CD4-positive, alpha-beta T cell treated with Interleukin-15 for 4 hours (primary cell): ENCODE measurements around the gene C4orf50.
"Not testable (repeated sequence)": the region's sequence is repeated elsewhere in the genome, so short reads cannot be mapped to it uniquely, and the experiment has no call there.

ENCODE experiments used
- DNase-seq: peaks from one replicate; pipeline ENCODE4 v3.0.0-alpha.2; 2020; ENCODE audit warnings: low spot score

The C4orf50 gene

DNA sequence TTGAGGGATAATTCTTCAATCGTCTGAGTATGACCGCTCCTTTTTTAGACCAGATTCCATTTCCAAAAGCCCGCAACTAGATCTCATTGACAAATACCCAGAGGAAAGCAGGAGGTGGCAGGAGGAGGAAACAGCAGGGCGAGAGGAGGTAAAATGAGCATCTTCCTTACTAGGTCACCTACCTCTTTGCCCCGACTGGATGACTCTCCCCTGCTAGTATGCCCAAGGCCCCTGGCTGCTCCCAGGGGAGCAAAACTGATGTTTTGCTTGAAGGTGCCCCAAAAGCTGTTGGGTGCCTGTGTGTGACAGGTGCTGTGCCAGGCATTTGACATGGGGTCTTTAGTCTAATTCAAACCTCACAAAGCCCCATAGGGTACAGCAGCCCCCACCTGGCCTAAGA, 48.9 kb downstream of the C4orf50 start:
- DNase-seq, result no peak

DNA sequence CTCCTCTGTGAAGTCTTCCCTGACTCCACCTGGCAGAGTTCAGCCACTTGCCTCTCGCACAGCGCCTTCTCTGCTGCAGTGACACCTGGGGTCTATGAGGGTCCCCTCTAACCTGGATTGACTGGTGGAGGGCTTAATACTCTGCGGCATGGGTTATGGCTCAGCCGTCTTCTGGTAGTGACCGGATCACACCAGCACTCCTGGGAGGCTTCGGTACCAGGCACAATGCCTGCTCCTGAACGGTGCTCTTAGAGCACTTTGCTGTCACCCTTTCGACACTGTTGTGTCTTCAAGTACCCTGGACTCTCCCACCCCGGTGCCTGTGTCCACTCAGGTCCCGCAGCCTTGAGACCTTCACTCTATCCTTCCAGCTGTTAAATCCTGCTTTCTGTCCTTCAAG, 50.0 kb downstream of the C4orf50 start:
- no peak for DNase-seq

DNA sequence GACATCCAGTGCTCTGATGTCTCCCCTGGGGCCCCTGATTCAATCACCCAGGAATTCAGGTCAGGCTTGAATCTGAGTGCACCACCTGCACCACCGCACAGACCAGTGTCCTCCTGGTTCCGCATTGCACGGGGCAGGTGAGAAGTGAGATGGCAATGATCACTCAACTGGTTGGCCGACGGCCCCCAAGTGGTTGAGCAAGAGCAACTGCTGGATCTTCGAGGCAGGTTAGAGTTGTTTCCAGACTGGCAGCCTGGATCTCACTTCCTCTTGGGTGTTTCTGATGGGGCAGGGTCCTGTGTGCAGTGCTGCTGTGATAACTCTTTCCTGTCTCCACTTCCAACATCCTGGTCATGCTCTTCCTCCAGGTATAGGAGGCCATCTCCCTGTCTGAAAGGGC, 50.4 kb downstream of the C4orf50 start:
- DNase-seq, result no peak

DNA sequence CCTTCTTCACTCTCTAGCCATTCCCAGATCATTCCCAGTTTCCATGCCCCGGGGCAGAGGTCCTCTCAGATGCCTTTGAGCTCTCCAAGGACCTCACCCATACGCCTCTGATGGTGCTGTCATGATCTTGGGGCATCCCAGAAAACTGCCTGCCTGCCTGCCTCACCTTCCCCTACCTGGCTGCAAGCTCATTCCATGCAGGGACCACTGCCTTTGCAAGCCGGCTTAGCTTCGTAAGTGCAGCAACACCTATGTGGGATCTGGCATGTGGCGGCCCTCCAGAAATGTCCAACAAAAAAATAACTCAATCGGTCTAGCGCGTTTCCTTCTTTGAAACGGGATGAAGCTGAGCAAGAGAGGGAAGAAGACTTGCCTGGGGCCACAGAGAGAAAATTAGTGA, 53.0 kb downstream of the C4orf50 start:
- no peak for DNase-seq

DNA sequence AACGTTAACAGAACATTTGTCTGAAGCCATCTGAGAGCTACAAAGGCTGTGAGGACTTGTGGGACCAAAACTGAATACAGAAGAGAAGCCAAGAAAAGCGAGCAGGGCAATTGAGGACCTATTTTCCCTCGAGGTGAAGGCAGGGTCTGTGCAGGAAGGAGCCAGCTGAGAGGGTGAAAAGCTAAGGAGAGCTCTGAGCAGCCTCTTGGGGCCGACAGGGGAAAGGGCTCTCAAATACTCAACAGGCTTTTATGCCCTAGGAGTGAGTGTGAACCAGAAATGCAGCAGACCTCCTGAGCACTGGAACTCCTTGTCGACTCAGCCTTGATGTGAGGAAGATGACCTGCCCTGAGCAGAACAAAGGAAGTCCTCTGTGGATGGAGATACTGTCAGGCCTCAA, 54.2 kb downstream of the C4orf50 start:
- DNase-seq, result no peak

DNA sequence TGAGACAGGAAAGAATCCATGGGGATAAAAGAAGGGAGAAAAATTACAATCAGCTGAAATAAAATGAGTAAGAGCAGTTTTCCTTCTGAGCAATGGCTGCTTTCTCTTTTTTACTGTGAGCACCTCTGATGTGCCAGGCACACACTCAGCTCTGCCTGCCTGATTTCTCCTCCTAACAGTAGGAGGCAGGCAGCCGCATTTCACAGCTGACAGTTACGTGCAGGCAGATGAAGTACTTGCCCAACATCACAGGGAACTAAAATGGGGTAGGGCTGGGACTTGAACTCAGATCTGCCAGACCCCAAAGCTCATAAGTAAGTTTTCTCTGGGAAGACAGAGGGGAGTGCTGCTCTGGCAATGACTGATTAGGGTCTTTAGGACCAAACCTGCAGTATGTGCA, 54.6 kb downstream of the C4orf50 start:
- no peak for DNase-seq

DNA sequence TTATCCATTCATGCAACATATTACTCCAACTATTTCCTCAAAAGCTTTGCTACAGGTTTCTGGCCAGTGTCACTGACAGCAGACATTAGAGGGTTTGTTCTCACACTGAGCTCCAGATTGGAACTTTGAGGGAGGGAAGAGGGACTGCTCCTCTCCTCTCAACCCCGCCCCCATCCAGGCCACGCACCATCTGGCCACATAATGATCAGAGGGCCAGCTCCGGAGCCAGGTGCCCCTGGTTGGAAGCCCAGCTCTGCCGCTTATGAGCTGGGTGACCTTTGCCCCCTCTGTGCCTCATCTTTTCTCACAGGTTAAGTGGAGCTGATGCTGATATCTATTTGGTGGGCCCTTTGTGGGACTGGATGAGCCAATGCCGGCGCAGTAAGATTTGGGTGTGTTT, 55.8 kb downstream of the C4orf50 start:
- no peak for DNase-seq

DNA sequence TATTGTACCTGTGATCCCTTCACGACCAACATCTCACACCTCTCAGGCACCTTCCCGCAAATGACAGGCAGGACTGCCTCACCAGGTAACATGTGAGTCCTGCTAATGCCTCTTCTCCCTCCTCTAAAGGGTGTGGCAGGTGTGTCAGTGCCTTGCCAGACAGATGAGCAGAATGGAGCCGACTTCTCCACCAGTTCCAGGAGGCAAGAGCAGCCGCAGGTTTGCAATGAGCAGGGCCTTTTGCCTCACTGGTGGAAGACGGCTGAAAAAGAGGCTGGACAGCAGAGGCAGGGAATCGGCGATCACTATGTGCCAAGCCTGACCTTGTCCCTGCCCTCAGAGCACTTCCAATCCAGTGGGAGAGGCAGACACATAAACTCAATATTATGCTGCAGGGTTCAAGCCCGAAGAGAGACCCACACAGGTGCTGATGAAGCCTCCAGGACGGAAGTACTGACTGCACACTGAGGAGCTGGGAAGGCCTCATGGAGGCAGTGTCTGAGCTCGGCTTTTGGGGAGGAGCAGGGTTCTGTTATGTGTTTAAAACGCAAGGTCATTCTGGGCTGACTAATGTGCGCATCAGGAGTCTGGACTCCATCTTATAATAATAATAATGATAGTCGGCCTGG, 57.9 kb downstream of the C4orf50 start:
- DNase-seq, result no peak

DNA sequence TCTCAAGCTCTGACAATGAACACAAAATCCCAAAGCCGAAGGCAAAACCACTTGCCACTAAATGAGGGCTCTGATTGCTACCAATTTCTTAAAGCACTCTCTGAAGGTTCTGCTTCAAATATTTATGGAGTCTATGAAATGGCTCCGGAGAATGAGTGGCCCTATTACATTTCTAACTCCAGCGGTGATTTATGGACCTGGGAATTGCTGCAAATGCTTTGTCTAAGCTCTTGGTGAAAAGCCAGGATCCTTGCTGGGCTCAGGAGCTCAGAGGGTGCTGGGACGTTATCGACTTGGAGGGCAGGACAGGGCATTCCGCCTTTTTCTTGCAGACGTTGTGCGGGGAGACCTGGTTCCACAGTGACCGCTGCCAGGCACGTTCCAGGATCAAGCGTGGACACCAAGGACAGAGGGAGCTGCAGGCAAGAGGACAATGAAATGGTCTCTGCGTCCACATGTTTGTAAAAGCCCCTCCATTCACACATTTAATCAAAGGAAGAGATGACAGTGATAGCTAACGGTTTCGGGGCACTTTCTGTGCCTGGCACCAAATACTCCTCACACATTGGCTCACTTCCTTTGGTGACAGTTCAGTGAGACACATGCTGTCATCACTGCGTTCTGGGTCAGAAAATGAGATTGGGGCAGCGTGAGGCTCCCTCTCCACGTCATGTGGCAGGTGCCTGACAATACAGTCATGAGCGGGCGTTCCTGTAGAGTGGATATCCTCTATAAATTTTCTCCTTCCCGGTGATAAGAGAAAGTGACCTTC, 58.8 kb downstream of the C4orf50 start:
- DNase-seq, result no peak

DNA sequence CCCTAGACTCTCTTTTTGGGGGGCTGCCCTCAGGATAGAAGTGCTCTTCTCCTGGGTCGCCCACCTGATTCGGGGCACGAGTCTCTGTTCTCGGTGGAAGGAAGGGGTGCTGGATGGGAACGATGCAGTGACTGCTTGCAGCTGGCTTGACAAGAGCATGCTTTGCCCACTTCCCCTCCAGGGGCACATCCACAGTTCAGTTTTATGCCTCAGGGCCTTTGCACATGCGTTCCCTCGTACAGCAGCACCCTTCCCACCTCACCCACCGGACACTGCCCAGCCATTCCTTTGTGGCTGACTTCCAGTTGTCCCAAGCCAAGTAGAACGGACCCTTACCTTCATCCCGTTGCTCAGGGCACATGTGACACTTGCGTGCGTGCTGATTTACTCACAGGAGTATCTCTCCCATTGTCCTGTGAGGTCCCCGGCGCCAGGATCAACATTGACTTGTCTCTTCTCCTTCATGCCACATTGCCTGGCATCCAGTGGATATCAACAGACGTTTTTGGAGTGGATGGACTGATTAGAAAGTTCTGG, 60.0 kb downstream of the C4orf50 start:
- DNase-seq, result no peak

DNA sequence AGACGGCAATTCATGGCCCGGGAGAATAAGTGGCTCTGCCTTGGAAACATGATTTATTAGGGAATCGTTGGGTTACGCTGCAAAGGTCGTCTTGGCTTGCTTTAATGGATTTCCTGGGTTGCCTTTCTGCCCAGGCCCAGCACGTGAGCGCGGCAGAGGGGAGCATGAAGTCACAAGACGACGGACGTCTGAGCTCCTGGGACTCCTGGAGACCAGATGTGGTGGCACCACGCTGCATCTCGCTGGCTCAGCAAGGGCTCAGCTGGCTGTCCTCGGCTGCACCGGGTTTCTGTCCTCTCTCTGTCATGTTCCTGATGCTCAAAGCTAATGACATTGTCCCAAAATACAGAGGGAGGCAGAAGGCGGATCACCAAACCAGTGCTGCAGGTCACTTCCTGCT, 61.2 kb downstream of the C4orf50 start:
- no peak for DNase-seq

DNA sequence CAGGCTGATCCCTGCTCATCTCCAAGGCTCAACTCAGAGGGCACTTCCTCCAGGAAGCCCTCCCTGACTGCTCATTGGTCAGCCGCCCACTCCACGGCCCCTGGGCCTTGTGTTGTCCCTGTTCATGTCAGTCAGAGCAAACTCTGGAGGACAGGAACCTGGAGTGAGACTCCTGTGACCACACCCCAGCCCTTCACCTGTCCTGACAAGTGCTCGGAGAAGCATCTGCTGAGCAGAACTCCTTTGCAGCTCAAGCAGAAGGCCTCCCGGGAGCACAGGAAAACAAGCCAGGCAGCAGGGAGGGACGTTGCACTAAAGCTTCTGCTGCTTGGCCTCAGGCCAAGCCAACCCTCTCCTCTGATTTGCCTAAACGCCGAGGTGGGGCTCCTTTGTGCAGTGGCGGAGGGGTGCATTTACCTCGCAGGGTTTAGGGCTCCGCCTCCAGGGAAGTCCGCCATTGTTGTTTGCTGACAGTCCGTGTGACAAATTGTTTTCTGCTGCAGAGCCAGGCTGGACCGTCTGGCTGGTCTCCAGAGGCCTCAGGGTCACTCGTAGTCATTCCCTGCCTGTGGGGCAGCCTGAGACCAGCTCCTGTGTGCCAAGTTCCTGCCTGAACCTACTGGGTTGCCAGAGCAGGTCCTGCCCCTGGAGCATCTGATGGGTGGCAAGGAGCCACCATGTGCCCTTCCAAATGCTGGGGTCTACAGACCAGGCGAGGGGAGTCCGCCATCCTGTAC, 61.8 kb downstream of the C4orf50 start:
- DNase-seq, result no peak

DNA sequence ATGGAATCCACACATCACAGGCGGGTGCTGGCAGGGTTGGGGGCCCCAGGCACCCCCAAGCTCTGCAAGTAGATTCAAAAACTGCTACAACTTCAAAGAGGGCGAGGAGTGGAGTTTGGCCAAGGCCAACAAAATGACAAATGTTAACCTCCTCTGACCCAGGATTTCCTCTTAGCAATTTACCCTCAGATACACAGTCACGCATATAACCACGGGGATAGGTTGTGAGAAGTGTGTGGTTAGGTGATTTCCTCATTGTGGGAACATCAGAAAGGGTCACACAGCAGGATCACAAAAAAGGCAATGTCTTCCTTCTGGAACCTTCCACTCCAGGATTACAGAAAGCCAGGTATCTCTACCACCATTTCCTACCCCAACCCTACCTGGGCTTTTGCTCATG, 62.4 kb downstream of the C4orf50 start:
- no peak for DNase-seq

DNA sequence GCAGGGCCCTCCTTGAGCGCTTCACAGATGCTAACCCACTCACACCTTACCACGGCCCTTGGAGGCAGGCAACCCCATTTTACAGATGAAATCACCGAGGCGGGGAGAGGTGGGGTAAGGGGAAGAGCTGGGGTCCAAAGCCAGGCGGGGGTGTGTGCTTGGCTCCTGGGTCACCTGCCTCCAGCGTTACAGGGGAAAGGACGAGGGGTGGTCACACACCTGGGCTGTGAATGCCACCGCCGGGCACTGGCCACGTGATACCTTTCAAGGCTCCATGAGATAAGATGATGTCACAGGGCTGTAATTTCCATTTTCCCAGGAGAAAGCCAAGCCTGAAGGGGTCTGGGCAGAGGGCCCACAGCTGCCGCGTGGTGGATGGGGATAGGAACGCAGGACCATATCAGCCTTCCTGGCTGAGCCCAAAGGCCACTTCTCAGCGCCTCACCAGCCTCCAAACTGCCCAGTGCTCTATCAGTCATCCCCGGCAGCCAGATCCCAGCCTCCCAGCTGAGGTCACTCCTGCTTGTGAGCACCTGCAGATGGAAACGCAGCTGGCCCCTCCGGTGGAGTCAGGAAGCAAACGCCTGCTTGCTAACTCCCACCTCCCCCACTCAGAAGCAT, 62.9 kb downstream of the C4orf50 start:
- no peak for DNase-seq

DNA sequence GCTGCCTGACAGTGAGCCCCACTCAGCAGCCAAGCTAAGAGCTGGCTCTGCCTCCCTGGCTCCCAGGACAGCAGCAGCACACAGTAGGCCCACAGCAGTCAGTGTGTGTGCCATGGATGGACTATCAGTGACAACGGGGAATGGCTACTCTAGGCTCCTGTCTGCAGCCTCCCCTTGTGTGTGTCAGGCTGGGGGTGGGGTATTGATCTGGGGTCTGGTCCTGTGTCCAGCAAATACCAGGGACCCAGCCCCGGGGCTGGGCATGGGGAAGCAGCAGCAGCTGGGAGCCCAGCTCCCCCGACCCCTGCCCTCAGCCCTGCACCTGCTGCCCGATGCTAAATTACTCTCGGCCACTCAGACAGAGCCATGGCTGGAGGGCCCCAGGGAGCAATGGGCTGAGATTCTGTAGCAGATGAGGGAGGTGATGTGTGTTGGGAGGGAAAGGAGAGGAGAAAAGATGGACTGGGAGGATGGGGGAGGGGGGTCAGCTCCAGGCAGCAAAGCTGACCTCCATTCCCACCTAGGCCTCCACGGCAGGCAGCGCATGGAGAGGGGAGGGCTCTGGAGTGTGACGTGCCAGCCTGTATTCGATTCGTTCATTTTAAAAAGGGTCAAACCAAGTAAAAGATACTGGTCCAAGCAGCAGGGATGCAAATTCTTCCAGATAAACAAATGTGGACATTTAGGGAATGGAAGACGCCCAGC, 64.0 kb downstream of the C4orf50 start:
- no peak for DNase-seq

DNA sequence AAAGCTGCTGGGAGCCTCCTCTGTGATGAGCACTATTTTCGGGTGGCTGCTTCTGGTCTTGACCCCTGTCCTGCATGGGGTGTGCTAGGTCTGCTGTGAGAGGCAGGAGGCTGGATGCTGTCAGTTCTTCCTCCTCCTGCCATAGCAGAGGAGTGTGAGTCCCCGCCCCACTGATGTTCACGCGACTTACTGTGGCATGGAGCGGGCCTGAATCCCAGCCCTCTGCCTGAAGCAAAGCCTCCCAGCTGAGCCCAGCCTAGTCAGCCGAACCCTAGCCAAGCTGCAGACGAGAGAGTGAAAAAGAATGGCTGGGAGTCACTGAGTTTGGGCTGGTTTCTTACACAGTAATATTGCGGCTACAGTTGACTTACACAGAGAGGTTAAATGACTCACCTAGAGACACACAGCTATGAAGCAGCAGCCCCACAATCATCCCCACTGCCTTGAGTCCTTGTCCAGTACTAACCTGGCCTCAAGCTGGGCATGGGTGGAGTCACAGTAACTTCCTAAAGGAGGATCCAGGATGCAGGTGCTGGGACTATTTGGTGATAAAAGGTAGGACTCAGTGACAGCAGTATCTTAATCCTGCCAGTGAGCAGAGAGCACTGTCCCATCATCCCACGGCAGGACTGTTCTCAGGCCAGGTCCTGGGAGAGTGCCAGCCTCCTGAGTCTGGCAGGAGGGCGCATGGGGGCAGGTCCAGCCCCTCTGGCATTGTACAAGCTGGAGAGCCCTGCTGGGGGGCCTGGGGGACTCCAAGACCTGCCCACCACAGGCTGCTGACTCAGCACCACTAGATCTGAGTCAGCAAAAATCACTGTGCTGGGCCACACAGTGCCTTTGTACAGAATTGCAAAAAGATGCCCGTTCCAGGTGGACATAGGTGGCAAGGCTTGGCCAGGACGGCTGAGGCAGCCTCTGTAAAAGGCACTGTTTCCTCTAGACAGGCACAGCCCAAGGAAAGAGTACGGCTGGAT, 65.0 kb downstream of the C4orf50 start:
- no peak for DNase-seq

DNA sequence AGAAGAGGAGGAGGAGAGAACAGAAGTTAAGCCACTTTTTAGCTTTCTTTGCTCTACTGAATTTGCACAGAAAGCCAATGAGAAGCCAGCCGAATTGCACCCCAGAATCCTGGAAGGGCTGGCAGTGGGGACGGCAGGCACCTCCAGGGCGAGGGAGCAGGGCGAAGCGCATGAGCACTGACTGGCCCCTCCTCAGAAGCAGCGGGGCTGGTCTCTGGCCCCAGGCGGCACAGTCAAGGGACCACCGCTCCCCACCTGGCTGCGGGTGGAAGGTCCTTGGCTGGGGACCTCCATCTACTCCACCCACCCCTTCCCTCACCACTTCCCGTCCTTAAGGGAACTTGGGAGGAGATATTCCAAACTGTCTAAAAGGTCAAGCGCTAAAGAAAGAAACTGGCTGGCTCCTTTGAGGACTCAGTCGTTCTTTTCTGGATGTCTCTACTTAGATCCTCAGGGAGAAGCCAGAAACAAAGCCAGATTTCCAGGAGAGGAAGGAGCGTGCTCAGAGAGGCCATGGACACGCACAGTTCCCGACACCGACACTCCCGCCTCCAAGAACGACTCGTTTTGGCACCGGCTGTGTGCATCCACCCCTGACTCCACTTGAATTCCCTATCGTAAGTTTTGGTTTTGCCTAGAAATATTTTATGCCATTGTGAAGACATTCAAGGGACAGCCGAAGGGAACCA, 65.8 kb downstream of the C4orf50 start:
- DNase-seq, result no peak

DNA sequence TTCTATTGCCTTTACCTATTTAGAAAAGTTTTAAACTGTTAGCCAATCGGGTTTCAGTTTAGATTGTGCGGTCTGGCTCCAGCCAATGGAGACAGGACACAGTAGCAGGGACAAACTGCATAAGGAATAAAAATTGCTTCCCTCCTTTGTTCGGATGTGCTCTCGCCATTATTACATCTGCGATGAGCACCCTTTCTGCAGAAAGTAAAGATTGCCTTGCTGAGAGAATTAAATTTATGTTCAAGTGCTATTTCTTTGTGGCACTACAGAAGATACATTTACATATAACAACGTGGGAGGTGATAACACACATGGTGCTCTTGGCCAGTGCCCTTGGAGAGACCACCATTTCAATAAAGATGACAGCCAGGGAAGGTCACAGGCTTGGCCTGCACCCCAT, 71.6 kb downstream of the C4orf50 start:
- DNase-seq, result not testable (repeated sequence)

DNA sequence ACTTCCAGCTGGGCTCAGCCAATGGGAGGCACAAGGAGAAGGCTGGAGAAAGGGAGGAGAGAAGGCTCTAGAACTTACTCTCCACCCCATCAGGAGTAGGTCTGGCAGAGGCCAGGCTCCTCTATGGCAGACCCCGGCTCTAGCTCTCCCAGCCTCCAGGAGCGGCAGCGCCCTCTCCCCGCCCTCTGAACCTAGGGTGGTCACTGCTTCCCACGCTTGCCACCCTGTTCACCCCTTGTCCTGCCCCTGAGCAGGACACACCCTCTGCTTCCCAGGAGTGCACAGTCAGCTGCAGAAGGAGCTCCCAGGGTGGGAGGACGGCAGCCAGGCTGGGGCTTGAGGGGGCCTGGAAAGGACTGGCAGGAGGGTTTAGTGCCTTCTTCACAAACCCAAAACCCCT, 72.3 kb downstream of the C4orf50 start:
- DNase-seq, result no peak

DNA sequence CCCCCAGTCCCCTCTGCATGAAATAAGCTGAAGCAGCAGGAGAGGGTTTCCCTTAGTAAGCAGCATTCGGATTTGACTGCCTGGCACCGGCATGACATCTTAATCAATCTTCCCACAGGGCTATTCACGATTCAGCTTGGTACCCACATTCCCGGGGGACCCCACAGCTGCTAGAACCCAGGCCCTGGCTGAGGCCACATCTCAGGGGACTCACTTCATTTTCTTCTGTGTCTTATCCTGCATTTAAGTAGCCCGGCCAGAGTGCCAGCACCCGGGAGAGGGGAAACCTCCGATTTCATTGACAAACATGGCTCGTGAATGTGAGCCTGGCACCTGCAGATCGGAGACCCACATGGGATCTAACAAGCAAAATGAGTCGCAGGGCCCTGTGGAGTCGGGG, 73.1 kb downstream of the C4orf50 start:
- no peak for DNase-seq
